GM12878 (cell line): Measurements from ENCODE around the gene PRRT1B. TPM values are rescaled to one million over a fixed set of nuclear protein-coding genes. Genes with fewer than 3 reads are reported as not detected.

ENCODE experiments used
- ATAC-seq: fragments of 200-7000 bp; cut with Tn5 transposase; 3 replicates; pipeline ENCODE4 v1.9.1; 2020; ENCODE audit warnings: mild to moderate bottlenecking, moderate library complexity
- BruUV-seq: library from RNA; stranded (reverse); fragments of 400-500 nt; replicated peaks from 2 replicates; lab custom pipeline; 2021; lab: Mats Ljungman, UMichigan
- CTCF ChIA-PET: fragments of 300-600 bp; sonication (Branson Sonifier 250); formaldehyde crosslinking; extraction: SDS; loops from one replicate; lab custom pipeline; 2021; ENCODE audit warnings: inconsistent platforms; lab: Yijun Ruan, JAX
- POLR2A ChIA-PET: fragments of 350-600 bp; formaldehyde crosslinking; extraction: SDS; loops from one replicate; lab custom pipeline; 2021; ENCODE audit warnings: inconsistent platforms; lab: Charles Lee
- RAD21 ChIA-PET: fragments of 300-600 bp; sonication (Branson Sonifier 250); formaldehyde crosslinking; loops from one replicate; lab custom pipeline; 2023; ENCODE audit warnings: antibody characterized with exemption; ENCODE audit not compliant: unreplicated experiment; lab: Charles Lee
- SMC1A ChIA-PET: fragments of 300-600 bp; sonication (Branson Sonifier 250); formaldehyde crosslinking; loops from one replicate; lab custom pipeline; 2023; ENCODE audit not compliant: unreplicated experiment, uncharacterized antibody; lab: Charles Lee
- DNase-seq: peaks from one replicate; pipeline ENCODE4 v3.0.0-alpha.2; 2011; ENCODE audit warnings: low read depth, low spot score
- FAIRE-seq: peaks from 3 replicates; lab custom pipeline; 2011; peaks lifted over from hg19 to GRCh38; lab: Jason Lieb, UNC
- H2AFZ ChIP-seq: 2 replicates; pipeline ENCODE4 v1.6.0; 2011; ENCODE audit warnings: low read depth, low read length, control low read depth; ENCODE audit not compliant: control insufficient read depth
- H3K27ac ChIP-seq: 2 replicates; pipeline ENCODE4 v1.5.1; 2011; ENCODE audit warnings: control low read depth; ENCODE audit not compliant: control insufficient read depth, insufficient read depth
- H3K27me3 ChIP-seq, 2 experiments: replicated peaks in 1 of 2; 2 replicates each; pipeline versions ENCODE4 v1.6.0 to v1.6.1; 2011; ENCODE audit warnings: low read length in 1 of 2; ENCODE audit not compliant: control insufficient read depth in 2 of 2, insufficient read depth in 2 of 2
- H3K36me3 ChIP-seq, 2 experiments: 2 replicates each; pipeline ENCODE4 v1.5.1; 2011; ENCODE audit warnings: low read length in 1 of 2; ENCODE audit not compliant: control insufficient read depth in 2 of 2, insufficient read depth in 2 of 2
- H3K4me1 ChIP-seq: 2 replicates; pipeline ENCODE4 v1.6.1; 2011; ENCODE audit warnings: mild to moderate bottlenecking, low read length, moderate library complexity, mixed read lengths; ENCODE audit not compliant: control insufficient read depth, insufficient read depth
- H3K4me2 ChIP-seq: 2 replicates; pipeline ENCODE4 v1.6.0; 2011; ENCODE audit warnings: control low read depth; ENCODE audit not compliant: control insufficient read depth, insufficient read depth
- H3K4me3 ChIP-seq: fragments of 200-600 bp; sonication (generic); 2 replicates; pipeline ENCODE4 v1.5.1; 2016
- H3K79me2 ChIP-seq: 2 replicates; pipeline ENCODE4 v1.6.0; 2011; ENCODE audit warnings: low read length; ENCODE audit not compliant: control insufficient read depth, insufficient read depth
- H3K9ac ChIP-seq: 2 replicates; pipeline ENCODE4 v1.8.0; 2011; ENCODE audit warnings: low read length, control low read depth, mixed read lengths; ENCODE audit not compliant: control insufficient read depth, insufficient read depth
- H3K9me3 ChIP-seq: replicated peaks from 3 replicates; pipeline ENCODE4 v1.5.1; 2011; ENCODE audit warnings: mild to moderate bottlenecking, low read length; ENCODE audit not compliant: control insufficient read depth, insufficient read depth
- H4K20me1 ChIP-seq: 2 replicates; pipeline ENCODE4 v1.6.0; 2011; ENCODE audit not compliant: control insufficient read depth, insufficient read depth
- BCL11A ChIP-seq: IDR thresholded peaks from 2 replicates; pipeline ENCODE4 v1.6.1; 2011; ENCODE audit warnings: low read depth, low read length
- CBX5 ChIP-seq: sonication (generic); IDR thresholded peaks from 2 replicates; pipeline ENCODE4 v1.6.1; 2016; ENCODE audit warnings: low read depth, moderate library complexity, mild to moderate bottlenecking, inconsistent platforms
- POLR2A ChIP-seq: IDR thresholded peaks from 2 replicates; pipeline ENCODE4 v1.6.1; 2011; ENCODE audit warnings: low read depth, mild to moderate bottlenecking, low read length
- POLR2AphosphoS2 ChIP-seq: IDR thresholded peaks from 2 replicates; pipeline ENCODE4 v1.6.1; 2011; ENCODE audit warnings: low read depth, mild to moderate bottlenecking, low read length, improper control_type of control experiment, moderate library complexity
- POU2F2 ChIP-seq: IDR thresholded peaks from 3 replicates; pipeline ENCODE4 v1.6.1; 2011; ENCODE audit warnings: low read depth, mild to moderate bottlenecking, low read length, borderline replicate concordance
- SPI1 ChIP-seq: IDR thresholded peaks from 2 replicates; pipeline ENCODE4 v1.6.1; 2011; ENCODE audit warnings: low read depth, mild to moderate bottlenecking, low read length, moderate library complexity, borderline replicate concordance; ENCODE audit not compliant: insufficient read depth
- WGBS: methylation state at CpG from one replicate; pipeline ENCODE4 v1.1.6; 2016; ENCODE audit warnings: low lambda C conversion rate; ENCODE audit not compliant: insufficient replicate concordance, insufficient coverage; ENCODE audit errors: missing lambda C conversion rate; 5-methylcytosine and 5-hydroxymethylcytosine counted together
- in situ Hi-C: fragments of 300-500 bp; cut with MboI; formaldehyde crosslinking; loops from 9 replicates; pipeline ENCODE4 v1.14.3; 2018; ENCODE audit warnings: mixed read lengths
- intact Hi-C: fragments of 100-400 bp; cut with micrococcal nuclease; formaldehyde crosslinking; loops from one replicate; pipeline ENCODE4 v1.14.2; 2022; ENCODE audit not compliant: unreplicated experiment
- polyA plus RNA-seq, 11 experiments: library from polyadenylated mRNA; depleted of rRNA in 4 of 11; unstranded in 6 of 11; stranded (reverse) in 5 of 11; fragments of >200 nt; fragmentation: Nextera tagmentation in 4 of 11; fragmentation: Illumina TruSeq in 1 of 11; extraction: Ambion mirVana in 4 of 11; extraction: Trizol in 1 of 11; gene quantifications; 1 replicate in 1 of 11; 2 replicates in 10 of 11; pipeline versions ENCODE4 v1.2.1 to v1.2.3, GENCODE V29; 2011 to 2016; ENCODE audit warnings: inconsistent platforms in 2 of 11, missing spikeins in 2 of 11, low read depth in 1 of 11
- total RNA-seq, 4 experiments: library from RNA; depleted of rRNA in 3 of 4; stranded (reverse); fragments of >200 nt in 3 of 4; fragmentation: Illumina TruSeq in 1 of 4; extraction: Trizol in 1 of 4; gene quantifications; 2 replicates each; pipeline versions ENCODE4 v1.2.1 to v1.2.3, GENCODE V29; 2013 to 2021

The PRRT1B gene
- total and polyA plus RNA-seq, 10 of the 15 experiments (the other 5 are each of a cell fraction or from before 2014, with no cell fraction given) = not detected

DNA sequence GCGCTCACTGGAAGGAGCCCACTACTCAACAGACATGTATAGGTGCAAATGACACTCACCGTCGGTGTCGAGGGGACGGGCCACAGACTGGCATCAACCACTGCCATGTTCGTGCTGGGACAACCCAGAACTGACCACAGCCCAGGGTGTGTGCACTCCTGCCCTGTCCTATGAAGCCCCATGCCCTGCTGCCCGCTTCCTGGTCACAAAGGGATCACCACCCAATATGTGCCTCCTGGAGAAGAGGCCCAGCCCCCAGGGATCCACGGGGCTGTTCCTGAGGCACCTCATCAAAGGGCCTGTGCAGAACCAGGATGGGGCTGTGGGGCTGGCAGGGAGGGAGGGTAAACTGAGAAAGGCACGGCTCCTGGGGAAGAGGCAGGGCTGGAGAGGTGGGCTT lies 43.1 kb downstream of the PRRT1B start (continued):
- no peak for TF ChIP-seq BCL11A
- TF ChIP-seq SPI1 = no peak
- no peak for TF ChIP-seq POU2F2

DNA sequence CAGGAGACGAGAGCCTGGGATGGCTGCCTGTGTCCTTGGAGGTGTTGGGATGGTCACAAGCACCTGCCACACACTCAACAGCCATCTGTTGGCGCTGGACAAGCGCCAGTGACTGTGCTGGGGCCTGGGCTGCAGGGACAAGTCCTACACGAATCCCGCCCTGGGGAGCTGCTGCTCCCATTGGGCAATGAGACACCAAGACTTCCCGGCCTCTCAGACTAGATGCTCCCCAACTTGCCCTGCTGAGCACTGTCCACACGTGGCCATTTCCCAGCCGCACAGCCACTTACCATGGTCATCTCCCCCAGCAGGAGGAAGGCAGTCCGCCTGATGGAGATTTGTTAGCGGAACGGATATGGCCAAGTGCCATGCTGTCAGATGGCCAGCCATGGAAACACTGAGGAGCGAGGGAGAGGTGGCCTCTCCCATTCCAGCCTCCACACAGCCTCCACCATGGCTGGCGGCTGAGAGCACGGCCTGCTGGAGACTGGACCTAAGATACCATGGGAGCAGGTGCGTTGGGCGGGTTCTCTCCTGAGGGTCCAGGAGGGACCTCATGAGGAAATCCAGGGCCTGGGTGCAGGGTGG lies 43.9 kb downstream of the PRRT1B start:
- DNase-seq (no peak), ATAC-seq (no peak), FAIRE-seq (no peak)
- peaks cover 27 to 42% of the 10 kb centered on the region in 2 experiments; a peak in 3 of 4 replicates for H3K36me3 ChIP-seq
- WGBS = 94% methylated on average over 16 of the region's 16 CpGs
- no TSS peak for BruUV-seq
- no peak overlapping the region for H3K27ac ChIP-seq
- H3K4me3 ChIP-seq = no peak overlapping the region
- ChIA-PET SMC1A (interaction anchor here (1.9 kb wide), 1 partner anchor 154 kb away, joined by 6 read pairs; no protein-coding TSS in a partner anchor), CTCF (interaction anchor here (4.1 kb wide), 1 partner anchor 152 kb away, joined by 55 read pairs; the partner anchor contains the start of gene RAPGEF1), RAD21 (interaction anchor here (1.3 kb wide), 1 partner anchor 154 kb away, joined by 4 read pairs; no protein-coding TSS in a partner anchor), POLR2A (interaction anchor here (0.7 to 0.9 kb wide), 2 partner anchors 153 to 155 kb away, joined by 3 read pairs; no protein-coding TSS in a partner anchor)
- 0 out of 2 replicates have a peak, but pooled peaks cover 5% of the 10 kb centered on the region for H3K4me1 ChIP-seq
- in situ Hi-C loops (loop anchor here (25.0 kb wide), 1 partner anchor 648 kb away; no protein-coding TSS in a partner anchor), intact Hi-C loops (no loop called here)
- H3K27me3 ChIP-seq = no peaks in the 10 kb centered on the region
- no peak overlapping the region for H3K4me2 ChIP-seq
- H3K9ac ChIP-seq = no peak overlapping the region
- no peak overlapping the region for H2AFZ ChIP-seq
- H3K9me3 ChIP-seq = no peaks in the 10 kb centered on the region
- TF ChIP-seq POLR2AphosphoS2 (0 out of 2 replicates have a peak, but pooled peaks have one; percentile 3), POLR2A (peak; percentile 59), CBX5 (no peak)
- H3K79me2 ChIP-seq = no peaks in the 10 kb centered on the region
- H4K20me1 ChIP-seq = no peaks in the 10 kb centered on the region
